GM19463 (cell line): ENCODE data around the gene VWA5B1.

Source experiments
- ATAC-seq: cut with Tn5 transposase; IDR thresholded peaks from one replicate; pipeline ENCODE4 v1.9.1; 2021; ENCODE audit warnings: mild to moderate bottlenecking, moderate library complexity; ENCODE audit not compliant: unreplicated experiment

VWA5B1 gene

DNA sequence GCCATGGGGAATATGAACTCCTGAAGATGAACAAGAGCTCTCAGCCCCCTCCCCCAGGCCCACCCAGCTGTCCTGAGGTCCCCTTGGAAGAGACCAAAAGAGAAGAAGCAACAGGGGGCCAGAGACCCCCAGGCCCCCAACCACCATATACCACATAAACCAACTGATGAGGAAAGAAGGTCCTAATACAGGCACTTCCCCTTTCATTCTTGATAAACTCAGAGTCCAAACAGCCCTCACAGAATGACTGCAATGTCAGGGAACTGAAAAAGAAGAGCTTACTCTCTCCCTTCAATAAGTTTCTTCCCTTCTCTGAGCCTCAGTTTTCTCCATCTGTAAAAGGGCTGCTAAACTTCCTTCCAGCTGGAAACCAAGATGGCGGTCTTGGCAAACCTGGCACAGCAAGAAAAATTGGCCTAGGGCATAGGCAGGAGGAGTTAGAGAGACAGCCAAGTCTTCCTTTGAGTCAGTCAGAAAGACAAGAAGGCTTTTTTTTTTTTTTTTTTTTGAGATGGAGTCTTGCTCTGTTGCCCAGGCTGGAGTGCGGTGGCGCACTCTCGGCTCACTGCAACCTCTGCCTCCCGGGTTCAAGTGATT, 90.5 kb downstream of the VWA5B1 start:
- ATAC-seq = no peak

DNA sequence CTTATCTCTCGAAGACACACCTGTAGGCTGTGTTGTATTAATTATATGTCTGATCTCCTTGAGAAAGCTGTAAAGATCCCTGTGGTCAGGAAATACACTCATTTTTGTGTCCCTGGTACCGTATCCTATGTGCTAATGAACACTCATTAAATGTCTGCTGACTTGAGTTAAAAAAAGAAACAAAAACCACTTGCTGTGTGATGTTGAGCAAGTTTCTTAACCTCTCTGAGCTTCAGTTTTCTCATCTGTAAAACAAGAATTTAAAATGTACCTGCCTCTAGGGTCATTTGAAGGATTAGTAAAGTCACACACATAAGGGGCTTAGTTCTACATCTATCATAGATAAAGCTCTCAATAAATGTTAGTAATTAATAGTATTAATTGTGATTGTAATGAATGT, 91.3 kb downstream of the VWA5B1 start:
- ATAC-seq = no peak

DNA sequence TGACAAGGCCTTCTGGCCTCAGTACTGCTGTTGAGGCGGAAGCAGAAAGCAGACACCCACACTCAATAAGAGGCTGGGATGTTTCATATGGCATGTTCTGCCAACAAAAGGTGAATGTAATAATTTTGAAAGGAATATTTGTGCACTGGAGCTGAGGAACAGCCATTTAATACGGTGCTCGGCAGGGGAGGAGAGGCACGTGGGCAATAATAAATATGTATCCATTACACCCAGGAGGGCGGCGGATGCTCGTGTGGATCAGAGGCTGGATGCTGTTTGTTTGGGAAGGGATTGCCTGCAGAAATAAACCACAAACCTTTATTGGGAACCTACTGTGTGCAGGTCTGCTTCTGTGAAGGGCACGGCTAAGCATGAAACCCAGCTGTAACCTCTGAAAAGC, 92.0 kb downstream of the VWA5B1 start:
- ATAC-seq = no peak

DNA sequence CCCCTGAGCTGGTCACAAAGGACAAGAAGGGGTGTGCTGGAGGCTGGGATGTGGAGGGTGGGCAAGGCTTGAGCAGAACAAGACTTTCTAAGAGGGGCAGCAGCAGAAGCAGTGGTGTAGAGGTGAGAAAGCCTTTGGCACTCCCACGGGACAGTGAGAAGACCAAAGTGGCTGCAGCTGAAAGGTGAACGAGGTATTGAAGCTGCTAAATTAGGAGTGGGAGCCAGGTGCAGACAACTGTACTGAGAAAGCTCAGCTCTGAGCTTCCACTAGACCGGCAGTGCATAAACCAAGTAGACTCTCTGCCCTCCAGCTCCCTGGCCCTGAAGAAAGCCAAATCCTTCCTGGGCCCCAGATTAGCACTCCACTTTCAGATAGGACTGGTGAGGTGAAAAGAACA, 93.0 kb downstream of the VWA5B1 start:
- no peak for ATAC-seq

DNA sequence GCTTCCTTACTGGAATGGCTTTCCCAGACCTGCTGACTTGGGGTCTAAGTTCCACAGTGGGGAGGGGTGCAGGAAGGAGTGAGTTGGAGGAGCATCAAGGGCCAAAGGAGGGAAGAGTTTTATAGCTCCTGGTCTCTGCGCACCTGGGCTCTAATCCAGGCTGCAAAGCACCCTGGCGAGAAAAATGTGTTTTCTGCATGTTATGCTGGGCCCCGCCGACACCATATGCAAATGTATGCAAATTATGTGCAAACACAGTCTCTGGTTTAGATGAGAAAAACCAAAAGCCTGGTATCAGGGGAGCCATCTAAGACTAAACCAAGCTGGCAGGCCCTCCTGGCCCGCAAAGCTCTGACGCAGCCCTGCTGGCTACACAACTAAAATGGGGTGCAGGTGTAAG, 95.0 kb downstream of the VWA5B1 start:
- ATAC-seq = no peak

DNA sequence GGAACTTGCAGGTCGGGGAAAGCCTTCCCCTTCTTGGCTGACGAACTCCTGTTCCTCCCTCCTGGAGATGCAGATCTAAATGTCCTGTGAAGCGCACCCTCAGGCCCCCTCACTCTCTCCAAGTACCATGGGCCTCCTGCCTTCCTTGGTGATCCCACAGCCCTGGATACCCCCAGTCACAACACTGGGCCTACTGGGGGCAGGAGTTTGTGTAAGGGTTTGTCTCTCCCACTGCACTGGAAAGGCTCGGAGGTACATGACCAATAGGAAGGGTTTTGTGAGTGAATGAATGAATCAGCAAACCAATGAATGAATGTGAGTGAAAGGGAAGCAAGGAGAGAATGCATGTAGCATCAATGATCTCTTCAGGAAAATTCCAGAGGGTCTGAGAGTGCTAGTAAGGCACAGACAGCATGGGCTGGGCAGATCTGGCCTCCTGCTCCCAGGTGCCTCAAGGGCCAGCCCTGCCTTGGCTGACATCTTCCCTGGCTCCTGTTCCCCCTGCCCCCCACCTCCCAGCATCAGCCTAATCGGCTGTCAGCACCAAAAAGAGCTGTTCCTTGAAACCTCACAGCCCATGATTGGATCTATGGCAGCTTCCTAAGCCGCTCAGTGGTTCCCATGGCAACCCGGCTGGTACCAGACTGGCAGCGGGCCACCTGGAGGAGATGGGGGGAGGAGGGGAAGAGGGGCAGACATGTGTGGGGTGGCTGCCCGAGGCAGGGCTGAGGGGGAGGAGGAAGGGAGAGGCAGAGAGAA, 95.8 kb downstream of the VWA5B1 start:
- no peak for ATAC-seq

DNA sequence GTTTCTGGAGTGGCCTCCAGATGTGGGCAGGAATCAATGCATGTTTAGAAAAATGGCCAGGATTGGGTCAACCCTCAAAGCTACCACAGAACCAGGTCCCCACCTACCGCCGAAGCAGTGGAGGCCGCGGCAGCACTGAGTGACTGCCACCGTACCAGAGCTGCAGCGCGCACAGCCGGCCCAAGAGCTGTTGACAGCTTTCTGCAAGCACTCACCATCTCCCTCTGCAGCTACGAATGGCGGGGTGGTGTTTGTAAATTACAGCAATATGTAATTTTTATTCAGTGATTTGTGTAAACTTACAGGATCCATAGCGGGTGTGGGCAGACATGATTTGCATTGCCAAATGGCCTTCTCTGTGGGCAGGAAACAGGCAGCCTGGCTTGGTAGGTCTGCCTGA, 98.9 kb downstream of the VWA5B1 start:
- ATAC-seq = no peak

DNA sequence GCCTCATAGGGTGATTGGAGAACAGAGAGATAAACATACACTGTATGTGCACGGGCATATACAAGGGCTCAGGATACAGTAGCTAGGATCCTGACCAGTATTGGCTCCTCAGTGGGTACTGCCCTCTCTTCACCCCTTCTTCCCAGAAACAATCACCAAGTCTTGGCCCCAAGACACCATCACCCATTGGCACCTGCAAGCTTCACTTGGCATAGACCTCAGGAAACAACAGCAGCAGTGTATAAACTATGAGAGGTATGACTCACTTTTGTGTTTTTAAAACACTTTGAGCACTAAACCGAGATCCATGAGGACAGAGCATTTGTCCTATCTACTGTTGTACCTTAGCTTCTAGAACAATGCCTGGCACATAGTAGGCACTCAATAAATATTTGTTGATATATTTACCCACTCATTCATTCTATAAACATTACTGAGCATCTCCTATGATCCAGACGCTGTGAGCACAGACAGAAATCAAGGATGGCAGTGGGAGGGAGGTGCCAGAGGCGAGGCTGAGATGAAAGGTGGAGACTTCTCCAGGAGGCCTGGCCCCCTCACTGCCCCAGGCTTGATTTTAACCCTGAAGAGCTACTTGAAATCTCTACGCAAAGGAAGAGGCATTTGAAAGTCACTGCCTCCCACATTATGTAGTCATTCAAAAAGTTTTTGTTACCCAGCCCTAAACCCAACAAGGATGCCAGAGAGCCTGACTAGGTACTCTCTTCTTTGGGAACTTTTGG, 100.1 kb downstream of the VWA5B1 start:
- ATAC-seq = no peak

DNA sequence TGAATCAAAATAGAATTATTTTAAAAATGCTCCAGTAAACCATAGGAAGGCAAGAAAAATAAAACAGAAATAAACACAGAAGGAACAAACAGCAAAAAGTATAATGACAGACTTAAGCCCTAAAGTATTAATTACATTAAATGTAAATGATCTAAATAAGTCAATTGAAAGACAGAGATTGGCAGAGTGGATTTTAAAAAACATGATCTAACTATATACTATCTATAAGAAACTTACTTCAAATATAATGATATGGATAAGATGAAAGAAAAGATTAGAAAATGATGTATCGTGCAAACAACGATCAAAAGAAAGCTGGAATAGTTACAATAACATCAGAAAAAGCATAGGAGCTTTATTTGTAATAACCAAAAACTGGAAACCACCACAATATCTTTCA, 104.6 kb downstream of the VWA5B1 start:
- ATAC-seq = no peak

DNA sequence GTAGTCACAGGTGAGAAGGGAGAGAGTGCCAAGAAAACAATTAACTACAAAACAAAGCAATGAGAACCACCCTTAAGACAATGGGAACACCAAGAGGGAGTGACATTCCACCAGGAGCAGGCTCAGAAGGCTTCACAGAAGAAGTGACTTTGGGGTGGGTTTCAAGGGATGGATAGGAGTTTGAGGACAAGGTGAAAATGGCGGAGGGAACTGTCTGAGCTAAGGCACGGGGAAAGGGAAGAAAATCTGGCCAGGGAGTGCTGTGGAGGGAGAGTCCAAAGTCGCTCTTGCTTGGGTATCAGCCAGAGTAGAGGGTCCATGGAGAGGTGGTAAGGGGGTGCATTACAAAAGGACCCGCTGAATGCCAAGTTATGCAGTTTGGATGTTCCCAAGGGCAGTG, 108.1 kb downstream of the VWA5B1 start:
- ATAC-seq = no peak

DNA sequence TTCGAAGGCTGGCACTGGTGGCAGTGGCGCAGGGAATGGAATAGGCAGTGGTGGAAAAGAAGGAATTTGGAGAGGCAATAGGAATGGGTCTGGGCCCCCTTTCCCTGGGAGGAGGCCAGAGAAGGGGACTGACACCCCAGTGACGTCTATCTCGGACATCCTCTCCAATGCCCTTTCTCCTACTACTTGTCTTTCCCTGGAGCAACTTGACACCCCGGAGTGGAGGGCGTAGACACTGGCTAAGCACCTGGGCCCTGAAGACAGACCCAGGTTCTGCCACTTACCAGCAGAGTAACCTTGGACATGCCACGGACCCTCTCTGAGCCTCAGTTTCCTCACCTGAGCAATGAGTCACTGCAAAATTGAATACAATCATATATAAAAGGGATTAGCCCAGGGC, 108.5 kb downstream of the VWA5B1 start:
- ATAC-seq = no peak

DNA sequence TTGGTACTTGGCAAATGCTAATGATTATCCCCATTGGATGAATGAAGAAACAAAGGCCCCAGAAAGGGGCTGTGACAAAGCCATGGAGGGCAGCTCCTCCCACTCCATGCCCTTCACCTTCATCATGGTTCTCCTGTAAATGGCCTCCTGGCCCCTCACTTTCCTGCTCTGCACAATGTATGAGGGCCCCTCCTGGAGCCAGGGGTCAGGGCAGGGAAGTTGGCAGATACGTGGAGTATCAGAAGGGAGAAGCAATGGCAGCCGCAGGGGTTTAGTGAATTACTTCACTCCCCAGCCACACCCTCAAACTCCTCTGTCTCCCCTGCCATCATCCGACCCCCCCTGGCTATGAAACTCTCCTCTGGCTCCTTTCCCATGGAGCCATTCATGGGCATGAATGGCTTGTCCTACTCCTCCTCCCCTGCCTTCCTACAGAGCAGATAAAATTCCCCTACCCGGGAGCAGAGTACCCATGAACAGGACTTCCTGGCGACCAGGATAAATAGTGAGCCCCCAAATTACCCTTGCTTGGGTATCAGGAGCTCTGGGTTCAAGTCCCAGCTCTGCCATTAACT, 109.0 kb downstream of the VWA5B1 start:
- ATAC-seq = no peak

DNA sequence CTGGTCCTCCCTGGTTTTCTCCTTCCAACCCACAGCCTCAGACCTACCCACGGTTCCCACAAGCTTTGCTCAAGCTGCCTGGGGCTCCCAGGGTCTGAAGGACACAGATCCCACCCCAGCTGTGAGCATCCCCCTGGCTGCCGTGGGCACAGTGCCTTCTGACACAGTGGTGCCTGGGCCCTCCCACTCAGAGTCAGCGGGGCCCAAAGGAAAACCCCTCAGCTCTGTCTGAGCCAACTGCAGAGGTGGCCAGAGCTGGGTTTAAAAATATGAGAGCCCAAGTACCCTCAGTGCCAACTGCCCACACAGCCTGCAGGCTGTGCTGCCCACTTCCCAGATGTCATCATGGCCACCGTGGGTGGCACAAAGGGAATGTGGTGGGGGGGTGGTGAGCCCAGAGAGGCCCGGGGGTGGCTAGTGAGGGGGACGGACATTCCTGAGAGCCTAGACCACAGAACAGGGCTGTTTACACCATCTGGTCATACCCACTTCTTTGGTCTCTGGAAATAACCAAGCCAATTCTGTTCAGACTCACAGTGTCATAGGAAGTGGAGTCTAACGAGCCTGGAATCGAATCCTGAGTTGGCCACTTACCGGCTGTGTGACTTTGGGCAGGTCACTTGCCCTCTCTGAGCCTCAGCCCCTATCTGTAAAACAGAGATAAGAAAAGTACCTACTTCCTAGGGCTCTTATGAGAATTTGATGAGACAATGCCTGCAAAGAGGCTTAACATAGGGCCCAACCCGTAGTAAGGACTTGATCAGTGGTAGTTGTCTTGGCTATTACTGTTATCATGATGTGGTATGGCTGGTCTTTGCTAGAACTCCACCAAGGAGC, 109.9 kb downstream of the VWA5B1 start:
- no peak for ATAC-seq

DNA sequence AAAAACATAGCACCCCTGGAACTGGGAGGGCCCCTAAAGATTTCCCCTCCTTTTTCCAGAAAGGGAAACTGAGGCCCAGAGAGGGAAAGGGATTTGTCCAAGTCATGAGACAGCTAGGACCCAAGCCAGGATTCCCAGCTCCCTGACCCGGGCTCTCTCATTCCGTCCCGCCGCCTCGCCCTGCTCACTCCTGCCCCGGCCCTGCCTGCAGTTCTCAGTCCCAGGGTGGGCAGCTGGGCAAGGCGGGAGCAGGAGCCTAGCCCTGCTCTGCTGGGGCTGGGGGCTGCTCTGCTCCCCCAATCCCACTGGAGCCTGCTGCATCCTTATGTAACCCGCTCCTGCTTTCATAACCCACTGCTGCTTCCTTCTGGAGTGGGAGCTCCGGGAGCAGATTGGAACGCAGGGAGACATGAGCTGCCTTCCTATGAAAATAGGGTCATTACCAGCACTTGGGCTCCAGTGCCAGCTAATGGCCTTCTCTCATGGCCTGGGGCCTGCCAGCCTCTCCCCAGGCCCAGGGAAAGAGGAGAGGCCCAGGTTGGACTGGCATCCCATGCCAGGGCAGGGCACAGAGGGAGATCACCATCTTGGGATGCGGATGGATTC, 110.8 kb downstream of the VWA5B1 start:
- no peak for ATAC-seq

DNA sequence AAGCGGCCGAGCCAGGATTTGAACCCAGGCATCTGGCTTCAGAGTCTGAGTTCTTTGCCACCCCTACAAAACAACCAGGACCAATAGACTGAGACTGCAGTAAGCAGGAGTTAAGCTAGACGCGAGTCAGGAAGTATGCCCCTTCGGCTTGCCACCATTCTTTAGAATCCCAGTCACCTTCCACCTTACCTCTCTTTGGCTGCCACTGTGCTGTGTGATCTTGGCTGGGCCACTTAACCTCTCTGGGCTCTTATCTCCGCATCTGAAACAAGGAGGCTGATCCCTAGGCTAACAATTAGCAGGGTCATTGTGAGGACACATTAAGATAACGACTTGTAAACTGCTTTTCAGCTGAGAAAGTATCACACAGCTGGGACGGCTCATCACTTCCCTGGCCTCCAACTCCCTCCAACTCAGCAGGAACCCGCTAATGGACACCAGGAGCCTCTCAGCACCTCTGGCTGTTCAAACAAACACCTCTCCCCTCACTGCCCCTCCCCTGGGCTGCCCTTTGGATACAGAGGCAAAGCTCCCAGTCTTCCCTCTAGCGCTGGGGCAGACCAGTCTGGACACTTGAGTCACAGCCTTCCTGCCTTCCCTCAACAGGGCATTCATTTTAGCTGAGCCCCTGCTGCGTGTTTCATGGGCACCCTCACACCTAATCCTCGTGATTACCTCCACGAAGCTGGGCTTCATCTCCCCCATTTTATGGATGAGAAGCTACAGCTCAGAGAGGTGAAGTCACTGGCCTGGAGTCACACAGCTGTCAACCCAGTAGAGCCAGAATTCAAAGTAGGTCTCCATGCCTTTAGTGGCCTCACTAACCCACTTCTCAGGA, 112.1 kb downstream of the VWA5B1 start:
- ATAC-seq = no peak

DNA sequence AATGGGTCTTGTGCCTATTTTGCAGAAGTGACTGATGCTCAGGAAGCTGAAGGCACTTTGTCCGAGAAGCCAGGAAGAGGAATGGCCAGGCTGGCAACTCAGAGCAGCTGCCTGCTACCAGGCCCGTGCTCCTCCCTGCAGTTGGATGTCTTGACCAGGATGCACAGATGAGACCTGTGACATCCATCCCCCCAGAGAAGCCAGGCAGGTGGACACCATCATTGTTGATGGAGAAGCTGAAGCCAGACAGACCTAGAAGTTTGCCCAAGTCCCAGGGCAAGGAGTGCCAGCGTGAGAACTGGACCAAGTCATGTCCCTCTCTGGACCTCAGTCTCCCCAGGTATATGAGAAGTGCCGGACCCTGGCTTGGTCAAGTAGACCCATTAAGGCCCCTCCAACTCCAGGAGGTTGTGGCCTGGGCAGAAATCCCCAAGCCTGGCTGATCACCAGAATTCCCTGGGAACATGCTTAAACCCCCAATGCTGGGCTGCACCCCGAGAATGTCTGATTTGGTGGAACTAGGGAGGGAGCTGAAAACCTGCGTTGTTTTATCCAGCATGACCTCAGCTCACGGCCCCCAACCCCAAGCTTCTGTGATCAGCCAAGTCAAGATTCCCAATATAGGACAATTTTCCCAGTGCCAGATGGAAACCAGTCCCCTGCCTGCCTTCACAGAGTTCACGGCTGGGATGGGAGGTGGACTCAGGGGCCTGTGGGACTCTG, 112.9 kb downstream of the VWA5B1 start:
- ATAC-seq = no peak

DNA sequence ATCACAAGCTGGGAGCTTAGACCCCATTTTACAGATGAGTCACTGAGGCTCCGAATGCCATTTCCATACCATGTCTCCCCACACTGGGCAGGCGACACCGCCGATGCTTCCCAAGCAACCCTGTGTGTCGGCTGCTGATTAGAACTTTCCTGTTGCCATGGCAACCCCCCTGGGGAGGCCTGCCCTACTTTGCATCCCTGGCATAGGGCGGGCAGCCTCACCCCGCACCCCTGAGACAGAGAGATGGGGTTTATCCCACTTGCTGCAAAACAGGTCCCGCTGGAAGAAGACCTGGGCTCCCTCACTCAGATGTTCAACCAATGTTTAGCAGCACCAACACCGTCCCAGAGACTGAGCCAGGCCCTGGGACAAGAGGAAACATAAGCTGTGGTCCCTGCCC, 113.8 kb downstream of the VWA5B1 start:
- no peak for ATAC-seq
